ENCODE results near the gene DGCR8.

DGCR8 gene

DNA sequence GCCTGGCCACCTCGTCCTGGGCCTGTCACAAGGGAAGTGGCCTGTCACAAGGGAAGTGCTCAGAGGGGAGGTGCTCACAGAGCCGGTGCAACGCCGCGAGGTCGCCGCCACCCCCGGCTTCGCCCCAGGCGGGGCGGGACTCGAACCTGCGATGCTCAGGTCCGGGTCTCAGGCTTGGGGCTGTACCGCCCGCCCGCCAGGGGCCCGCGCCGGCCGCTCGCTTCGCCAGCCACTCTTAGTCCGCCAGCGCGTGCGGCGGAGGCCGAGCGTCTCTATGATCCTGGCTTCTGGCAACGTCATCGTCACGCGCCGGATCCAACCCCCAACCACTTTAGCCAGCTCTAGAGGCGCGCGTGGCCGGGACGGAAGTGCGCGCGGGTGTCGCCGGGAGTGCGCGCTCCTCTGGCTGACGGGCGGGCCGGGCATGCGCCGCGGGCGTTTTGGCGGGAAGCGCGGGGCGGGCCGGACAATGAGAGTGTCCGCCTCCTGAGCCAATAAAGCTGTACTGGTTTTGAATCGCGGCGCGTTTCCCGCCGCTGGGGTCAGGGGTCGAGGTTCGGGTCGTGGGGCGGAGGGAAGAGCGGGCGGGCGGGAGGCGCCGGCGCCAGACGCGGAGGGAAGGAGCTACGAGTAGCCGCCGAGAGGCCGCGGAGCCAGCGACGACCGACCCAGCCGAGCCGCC is 37.1 kb downstream of the DGCR8 start, which contains the start of gene TRMT2A:
Gene TRMT2A, minus strand, starts transcription at position 276 of the 682 bp plus-strand sequence. CDS start 320 bp downstream, outside the sequence.
- peak within 1 kb of the TSS; percentile 96 for H3K4me3 ChIP-seq (ENCODE audit: low read length)
- peak; percentile 98 for DNase-seq (ENCODE audit: low read depth)
- TF ChIP-seq, protein P1, sequence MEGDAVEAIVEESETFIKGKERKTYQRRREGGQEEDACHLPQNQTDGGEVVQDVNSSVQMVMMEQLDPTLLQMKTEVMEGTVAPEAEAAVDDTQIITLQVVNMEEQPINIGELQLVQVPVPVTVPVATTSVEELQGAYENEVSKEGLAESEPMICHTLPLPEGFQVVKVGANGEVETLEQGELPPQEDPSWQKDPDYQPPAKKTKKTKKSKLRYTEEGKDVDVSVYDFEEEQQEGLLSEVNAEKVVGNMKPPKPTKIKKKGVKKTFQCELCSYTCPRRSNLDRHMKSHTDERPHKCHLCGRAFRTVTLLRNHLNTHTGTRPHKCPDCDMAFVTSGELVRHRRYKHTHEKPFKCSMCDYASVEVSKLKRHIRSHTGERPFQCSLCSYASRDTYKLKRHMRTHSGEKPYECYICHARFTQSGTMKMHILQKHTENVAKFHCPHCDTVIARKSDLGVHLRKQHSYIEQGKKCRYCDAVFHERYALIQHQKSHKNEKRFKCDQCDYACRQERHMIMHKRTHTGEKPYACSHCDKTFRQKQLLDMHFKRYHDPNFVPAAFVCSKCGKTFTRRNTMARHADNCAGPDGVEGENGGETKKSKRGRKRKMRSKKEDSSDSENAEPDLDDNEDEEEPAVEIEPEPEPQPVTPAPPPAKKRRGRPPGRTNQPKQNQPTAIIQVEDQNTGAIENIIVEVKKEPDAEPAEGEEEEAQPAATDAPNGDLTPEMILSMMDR (conservative IDR thresholded peaks at IDR 0.05; ENCODE audit: low read length) = no peak

DNA sequence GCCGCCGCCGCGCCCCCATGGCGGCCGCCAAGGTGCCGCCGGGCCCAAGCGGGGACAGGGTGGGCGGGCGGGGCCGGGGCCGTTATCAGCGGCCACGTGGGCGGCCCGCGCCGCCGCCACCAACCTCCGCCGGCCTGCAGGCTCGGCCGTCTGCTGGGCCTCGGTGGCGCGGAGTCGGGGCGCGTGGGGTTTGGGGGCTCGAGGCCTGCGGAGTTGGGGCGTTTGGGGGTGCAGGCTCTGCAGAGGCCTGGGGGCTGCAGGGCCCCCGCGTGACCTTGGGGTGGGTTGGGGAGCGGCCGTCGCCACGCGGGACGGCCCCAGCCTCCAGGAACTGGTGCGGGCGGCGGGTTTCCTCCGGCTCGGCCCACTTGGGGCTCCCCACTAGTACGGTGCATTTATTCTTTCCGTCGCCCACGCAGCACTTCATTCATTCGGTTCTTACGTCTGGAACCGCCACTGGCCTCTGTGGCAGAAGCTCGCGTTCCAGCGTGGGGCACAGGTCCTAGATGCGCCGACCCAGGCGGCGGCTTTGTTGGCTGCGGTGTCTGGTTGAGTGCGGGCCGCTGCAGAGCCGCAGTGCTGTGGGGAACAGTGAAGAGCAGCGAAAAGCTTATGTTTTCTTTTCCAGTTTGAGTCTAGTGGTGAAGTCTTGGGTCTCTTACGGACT is 37.7 kb downstream of the DGCR8 start:
- TF ChIP-seq, protein P1 (conservative IDR thresholded peaks at IDR 0.05; ENCODE audit: low read length) = no peak
- peak overlapping the region; percentile 77 for H3K4me3 ChIP-seq (ENCODE audit: low read length)
- DNase-seq (ENCODE audit: low read depth) = peak; percentile 29

DNA sequence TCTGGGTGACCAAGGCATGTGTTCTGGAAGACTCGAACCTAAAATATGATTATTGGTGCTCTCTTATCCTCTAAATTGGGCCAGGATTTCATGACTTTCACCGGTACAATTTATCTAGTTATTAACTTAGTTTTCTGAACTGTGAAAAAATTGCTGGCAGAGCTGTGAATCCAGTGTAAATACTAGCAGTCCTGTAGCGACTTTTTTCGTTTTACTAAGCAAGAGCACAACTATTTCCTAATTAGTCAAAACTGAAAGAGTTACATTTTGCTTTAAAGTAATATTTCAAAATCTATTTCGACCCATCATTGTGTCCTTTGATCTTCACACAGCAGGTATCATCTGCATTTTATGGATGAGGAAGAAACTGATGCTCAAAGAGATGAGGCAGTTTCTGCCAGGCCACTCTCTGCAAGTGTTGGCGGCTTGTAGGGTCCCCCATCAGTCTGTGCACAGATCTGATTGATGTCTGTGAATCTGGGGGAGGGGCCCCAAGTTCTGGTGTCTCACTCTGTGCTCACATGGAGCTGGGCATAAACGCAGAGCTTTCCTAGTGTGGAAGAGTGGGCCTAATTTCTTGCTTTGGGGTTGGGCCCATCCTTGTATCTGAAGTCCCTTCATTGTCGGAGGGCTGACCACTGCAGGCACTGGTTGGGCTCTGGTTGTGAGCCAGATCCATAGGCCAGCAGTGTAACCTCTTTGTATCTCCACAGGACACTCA is 38.4 kb downstream of the DGCR8 start:
- H3K4me3 ChIP-seq (ENCODE audit: low read length) = peak overlapping the region; percentile 77
- TF ChIP-seq, protein P1 (conservative IDR thresholded peaks at IDR 0.05; ENCODE audit: low read length) = no peak
- DNase-seq (ENCODE audit: low read depth) = no peak

DNA sequence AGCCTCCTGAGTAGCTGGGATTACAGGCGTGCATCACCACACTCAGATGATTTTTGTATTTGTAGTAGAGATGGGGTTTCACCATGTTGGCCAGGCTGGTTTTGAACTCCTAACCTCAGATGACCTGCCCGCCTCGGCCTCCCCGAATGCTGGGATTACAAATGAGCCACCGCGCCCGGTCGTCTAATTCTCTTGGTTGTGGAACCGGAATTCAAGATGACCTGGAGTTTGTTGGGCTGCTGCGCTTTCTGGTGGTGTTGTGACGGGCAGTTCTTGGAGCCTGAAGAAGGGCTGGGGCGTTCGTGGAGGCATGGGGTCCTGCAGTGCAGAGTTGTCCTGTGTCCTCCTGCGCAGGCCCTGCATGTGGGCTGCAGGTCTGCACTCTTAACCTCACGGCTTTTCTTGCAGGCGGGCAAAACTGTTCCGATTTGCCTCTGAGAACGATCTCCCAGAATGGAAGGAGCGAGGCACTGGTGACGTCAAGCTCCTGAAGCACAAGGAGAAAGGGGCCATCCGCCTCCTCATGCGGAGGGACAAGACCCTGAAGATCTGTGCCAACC is 41.9 kb downstream of the DGCR8 start:
- no peak for DNase-seq (ENCODE audit: low read depth)
- TF ChIP-seq, protein P1 (conservative IDR thresholded peaks at IDR 0.05; ENCODE audit: low read length) = no peak
- H3K4me3 ChIP-seq (ENCODE audit: low read length) = no peak overlapping the region

DNA sequence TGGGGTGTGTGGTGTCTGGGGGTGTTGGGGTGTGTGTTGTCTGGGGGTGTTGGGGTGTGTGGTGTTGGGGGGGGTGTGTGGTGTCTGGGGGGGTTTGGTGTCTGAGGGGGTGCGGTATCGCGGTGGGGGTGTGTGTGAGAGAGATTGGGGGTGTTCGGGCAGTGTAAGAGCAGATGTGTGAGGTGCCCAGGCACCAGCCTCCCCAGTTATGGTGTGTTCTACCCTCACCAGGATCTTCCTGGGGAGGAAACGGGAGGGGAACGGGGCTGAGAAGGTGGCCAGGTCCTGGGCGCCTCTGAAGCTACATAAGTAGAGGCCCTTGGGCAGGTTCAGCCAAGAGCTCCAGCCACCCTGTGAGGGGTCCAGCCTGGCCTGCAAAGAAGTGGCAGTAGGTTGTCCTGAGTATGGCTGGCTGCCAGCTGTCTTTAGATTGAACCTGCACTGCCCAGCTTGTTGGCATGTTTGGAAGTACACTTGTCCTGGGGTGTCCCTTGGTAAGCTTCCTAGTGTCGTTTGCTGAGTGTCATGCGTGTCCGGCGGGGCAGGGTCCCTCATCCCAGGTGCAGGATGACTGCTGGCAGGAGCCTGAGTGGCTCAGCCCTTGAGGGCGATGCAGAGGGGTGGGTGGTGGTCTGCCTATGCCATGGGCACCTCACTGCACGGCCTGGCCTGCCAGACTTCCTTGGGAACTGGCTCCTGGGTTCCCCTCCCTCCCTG is 43.5 kb downstream of the DGCR8 start:
- H3K4me3 ChIP-seq (ENCODE audit: low read length) = no peak overlapping the region
- DNase-seq (ENCODE audit: low read depth) = no peak
- TF ChIP-seq, protein P1 (conservative IDR thresholded peaks at IDR 0.05; ENCODE audit: low read length) = no peak

DNA sequence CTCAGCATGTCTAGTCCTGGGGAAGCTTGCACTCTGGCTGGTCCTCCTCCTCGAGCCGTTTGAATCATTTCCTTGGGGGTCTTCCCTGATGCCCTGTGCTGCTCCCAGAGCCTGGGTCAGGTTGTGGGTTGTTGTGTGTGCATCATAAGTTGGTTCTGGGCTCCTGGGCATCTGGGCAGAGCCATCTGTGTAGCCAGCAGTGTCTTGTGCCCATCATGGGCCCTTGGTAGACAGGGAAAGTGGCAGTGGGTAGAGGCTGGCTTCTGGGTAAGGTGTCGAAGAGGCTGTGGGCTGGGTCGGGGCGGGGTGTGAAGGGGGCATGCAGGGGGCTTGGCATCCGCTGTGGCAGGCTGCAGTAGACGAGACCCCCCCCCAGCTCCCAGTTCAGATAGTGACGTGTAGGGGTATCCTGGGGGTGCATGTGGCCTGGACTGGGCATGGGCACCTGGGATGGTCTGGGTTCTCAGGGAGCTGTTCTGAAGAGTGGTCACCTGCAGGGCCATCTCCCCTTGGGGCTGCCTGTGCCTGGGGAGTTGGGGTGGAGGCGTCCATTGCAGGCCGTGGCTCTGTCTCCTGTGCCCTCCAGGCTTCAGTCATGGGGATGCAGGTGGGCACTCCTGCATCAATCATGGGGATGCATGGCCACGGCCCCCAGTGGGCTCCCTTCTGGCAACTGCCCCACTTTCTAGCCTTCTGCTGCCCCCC is 44.2 kb downstream of the DGCR8 start:
- no peak overlapping the region for H3K4me3 ChIP-seq (ENCODE audit: low read length)
- TF ChIP-seq, protein P1 (conservative IDR thresholded peaks at IDR 0.05; ENCODE audit: low read length) = no peak
- no peak for DNase-seq (ENCODE audit: low read depth)

Measured in AG10803 (cell line).